Gastrocnemius medialis (tissue), 4 donors: ENCODE results near the gene RNGTT. TPM values are rescaled to one million over a fixed set of nuclear protein-coding genes. Genes with fewer than 3 reads are reported as not detected.

Experiments used
- ATAC-seq, 2 donors: fragments of 150-250 bp; one replicate each; pipeline ENCODE4 v1.9.1; 2016
- DNase-seq, 2 donors: peaks; one replicate each; pipeline ENCODE4 v3.0.0-alpha.2; 2019
- H3K27ac ChIP-seq, 4 donors: fragments of 200-600 bp; sonication (generic); 1 replicate in 1 of 4; 2 replicates in 3 of 4; pipeline ENCODE4 v1.5.1; 2016 to 2018; ENCODE audit warnings: mild to moderate bottlenecking in 2 of 4, moderate library complexity in 1 of 4
- H3K27me3 ChIP-seq, 3 donors: fragments of 200-600 bp; sonication (generic) in 2 of 3; 1 replicate in 1 of 3; 2 replicates in 2 of 3; pipeline versions ENCODE4 v1.5.1 to v1.6.0; 2016 to 2019; ENCODE audit warnings: mild to moderate bottlenecking in 1 of 3, moderate library complexity in 1 of 3
- H3K36me3 ChIP-seq, 2 donors: fragments of 200-600 bp; sonication (generic) in 1 of 2; one replicate each; pipeline ENCODE4 v1.5.1; 2017 to 2018
- H3K4me1 ChIP-seq, 2 donors: fragments of 200-600 bp; sonication (generic) in 1 of 2; one replicate each; pipeline ENCODE4 v1.5.1; 2016 to 2017; ENCODE audit warnings: mild to moderate bottlenecking in 2 of 2
- H3K4me3 ChIP-seq, 4 donors: fragments of 200-600 bp; sonication (generic) in 3 of 4; 1 replicate in 1 of 4; 2 replicates in 3 of 4; pipeline ENCODE4 v1.5.1; 2016 to 2019; ENCODE audit warnings: mild to moderate bottlenecking in 2 of 4
- H3K9me3 ChIP-seq, 3 donors: fragments of 200-600 bp; sonication (generic) in 2 of 3; 1 replicate in 1 of 3; 2 replicates in 2 of 3; pipeline ENCODE4 v1.5.1; 2016 to 2019
- POLR2A ChIP-seq, 2 donors: fragments of 450-650 bp; IDR thresholded peaks; one replicate each; pipeline ENCODE4 v1.6.1; 2017; ENCODE audit warnings: antibody characterized with exemption in 2 of 2, mild to moderate bottlenecking in 2 of 2, moderate library complexity in 2 of 2
- in situ Hi-C, 4 donors: fragments of 200-750 bp; cut with MboI; loops; one replicate each; pipeline versions ENCODE4 v1.15.0 to v1.8.0; 2017; ENCODE audit warnings: low sequenced_read_pairs in 4 of 4
- intact Hi-C: fragments of 100-400 bp; cut with DNase I; formaldehyde crosslinking; loops from one replicate; pipeline ENCODE4 v1.15.1; 2023; ENCODE audit warnings: low total_unique reads
- total RNA-seq, 4 donors: library from RNA; depleted of rRNA; stranded (reverse); fragments of >200 nt; gene quantifications; one replicate each; pipeline versions ENCODE4 v1.1.0 to v1.2.3, GENCODE V29; 2016
- TF ChIP-seq, protein P1 (sequence below), 5 experiments: fragments of 450-650 bp in 3 of 5; fragments of 200-600 bp in 2 of 5; sonication (generic) in 2 of 5; IDR thresholded peaks in 4 of 5; conservative IDR thresholded peaks in 1 of 5; 1 replicate in 4 of 5; 2 replicates in 1 of 5; pipeline ENCODE4 v1.5.1; 2016 to 2019; ENCODE audit warnings: antibody characterized with exemption in 5 of 5, mild to moderate bottlenecking in 3 of 5, moderate library complexity in 3 of 5

RNGTT gene
- total RNA-seq, 4 donors from 2014 or later: 4.9 to 11.3 (median 8.2) TPM

DNA sequence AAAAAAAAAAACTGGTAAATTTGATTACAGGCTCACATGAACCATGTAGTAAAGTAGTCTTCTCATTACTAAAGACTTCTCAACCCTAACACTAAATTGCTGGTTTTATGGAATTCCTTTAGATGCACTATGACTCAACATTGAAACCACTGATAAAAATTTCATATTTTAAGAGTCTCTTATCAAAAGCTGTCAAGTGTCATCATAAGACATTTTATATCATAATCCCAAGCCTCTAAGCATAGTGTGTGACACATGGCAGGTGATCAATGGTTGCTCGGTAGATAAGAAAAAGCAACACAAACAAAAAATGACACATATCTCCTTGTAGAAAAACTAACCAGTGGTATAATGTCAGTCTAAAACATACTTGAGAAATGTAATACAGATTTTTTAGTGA, 258.4 kb downstream of the RNGTT start:
- H3K27me3 ChIP-seq: no peaks in the 10 kb centered on the region
- H3K27ac ChIP-seq: no peak overlapping the region
- no peaks in the 10 kb centered on the region for H3K4me1 ChIP-seq
- no peak for ATAC-seq
- DNase-seq: no peak
- no peak overlapping the region for H3K4me3 ChIP-seq
- TF ChIP-seq POLR2A (IDR thresholded peaks at IDR 0.05): no peak
- TF ChIP-seq, protein P1, sequence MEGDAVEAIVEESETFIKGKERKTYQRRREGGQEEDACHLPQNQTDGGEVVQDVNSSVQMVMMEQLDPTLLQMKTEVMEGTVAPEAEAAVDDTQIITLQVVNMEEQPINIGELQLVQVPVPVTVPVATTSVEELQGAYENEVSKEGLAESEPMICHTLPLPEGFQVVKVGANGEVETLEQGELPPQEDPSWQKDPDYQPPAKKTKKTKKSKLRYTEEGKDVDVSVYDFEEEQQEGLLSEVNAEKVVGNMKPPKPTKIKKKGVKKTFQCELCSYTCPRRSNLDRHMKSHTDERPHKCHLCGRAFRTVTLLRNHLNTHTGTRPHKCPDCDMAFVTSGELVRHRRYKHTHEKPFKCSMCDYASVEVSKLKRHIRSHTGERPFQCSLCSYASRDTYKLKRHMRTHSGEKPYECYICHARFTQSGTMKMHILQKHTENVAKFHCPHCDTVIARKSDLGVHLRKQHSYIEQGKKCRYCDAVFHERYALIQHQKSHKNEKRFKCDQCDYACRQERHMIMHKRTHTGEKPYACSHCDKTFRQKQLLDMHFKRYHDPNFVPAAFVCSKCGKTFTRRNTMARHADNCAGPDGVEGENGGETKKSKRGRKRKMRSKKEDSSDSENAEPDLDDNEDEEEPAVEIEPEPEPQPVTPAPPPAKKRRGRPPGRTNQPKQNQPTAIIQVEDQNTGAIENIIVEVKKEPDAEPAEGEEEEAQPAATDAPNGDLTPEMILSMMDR (IDR thresholded peaks at IDR 0.05 in 4 of 5, conservative IDR thresholded peaks at IDR 0.05 in 1 of 5): no peak
- H3K9me3 ChIP-seq: no peaks in the 10 kb centered on the region
- intact Hi-C loops (no loop called here), in situ Hi-C loops (no loop called here)
- no peaks in the 10 kb centered on the region for H3K36me3 ChIP-seq

DNA sequence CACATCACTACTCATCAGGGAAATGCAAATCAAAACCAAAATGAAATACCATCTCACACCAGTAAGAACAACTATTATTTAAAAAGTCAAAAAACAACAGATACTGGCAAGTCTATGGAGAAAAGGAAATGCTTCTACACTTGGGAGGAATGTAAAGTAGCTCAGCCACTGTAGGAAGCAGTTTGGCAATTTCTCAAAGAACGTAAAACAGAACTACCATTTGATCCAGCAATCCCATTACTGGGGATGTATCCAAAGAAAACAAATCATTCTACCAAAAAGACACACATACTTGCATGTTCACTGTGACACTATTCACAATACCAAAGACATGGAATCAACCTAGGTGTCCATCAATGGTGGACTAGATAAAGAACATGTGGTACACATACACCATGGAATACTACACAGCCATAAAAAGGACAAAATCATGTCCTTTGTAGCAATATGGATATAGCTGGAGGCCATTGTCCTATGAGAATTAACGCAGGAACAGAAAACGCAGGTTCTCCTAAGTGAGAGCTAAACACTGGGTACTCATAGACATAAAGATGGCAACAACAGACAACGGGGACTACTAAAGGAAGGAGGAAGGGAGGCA, 260.4 kb downstream of the RNGTT start:
- Histone ChIP-seq H3K27me3 (no peaks in the 10 kb centered on the region), H3K4me1 (no peaks in the 10 kb centered on the region), H3K9me3 (no peaks in the 10 kb centered on the region), H3K27ac (no peak overlapping the region), H3K36me3 (no peaks in the 10 kb centered on the region), H3K4me3 (no peak overlapping the region)
- in situ Hi-C loops: no loop called here
- DNase-seq (no peak), ATAC-seq (no peak)
- TF ChIP-seq, protein P1 (IDR thresholded peaks at IDR 0.05 in 4 of 5, conservative IDR thresholded peaks at IDR 0.05 in 1 of 5): no peak
- no peak for TF ChIP-seq POLR2A (IDR thresholded peaks at IDR 0.05)
- intact Hi-C loops: no loop called here

DNA sequence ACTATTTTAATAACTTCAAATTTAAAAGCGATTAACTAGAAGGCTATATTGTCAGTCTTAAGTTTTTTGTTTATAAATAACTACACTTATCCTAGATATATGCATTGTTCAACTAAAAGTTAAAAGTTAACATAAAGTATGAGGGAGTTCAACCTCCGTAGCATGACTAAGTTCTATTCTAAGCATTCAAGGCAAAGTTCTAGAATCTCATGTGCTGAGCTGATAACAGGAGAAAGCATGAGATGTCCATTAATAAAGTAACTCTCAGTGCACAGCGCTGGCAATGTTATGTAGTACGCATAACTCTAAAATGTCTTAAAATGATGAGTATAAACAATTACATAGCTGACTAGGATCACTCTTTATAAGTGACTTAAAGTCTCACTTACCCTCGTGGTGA, 264.8 kb downstream of the RNGTT start:
- in situ Hi-C loops: no loop called here

GRCh38 chr6:88695937-88696336, 267.5 kb downstream of the RNGTT start:
- Histone ChIP-seq H3K4me3 (no peak overlapping the region), H3K9me3 (no peaks in the 10 kb centered on the region), H3K4me1 (no peaks in the 10 kb centered on the region), H3K27me3 (no peaks in the 10 kb centered on the region), H3K36me3 (no peaks in the 10 kb centered on the region), H3K27ac (no peak overlapping the region)
- intact Hi-C loops: no loop called here
- no peak for DNase-seq
- no peak for ATAC-seq
- in situ Hi-C loops: no loop called here
- TF ChIP-seq, protein P1 (IDR thresholded peaks at IDR 0.05 in 4 of 5, conservative IDR thresholded peaks at IDR 0.05 in 1 of 5): no peak
- TF ChIP-seq POLR2A (IDR thresholded peaks at IDR 0.05): no peak

More for the DNA sequence above, 264.8 kb downstream of the RNGTT start:
- no peak for ATAC-seq
- no peak for DNase-seq
- Histone ChIP-seq H3K9me3 (no peaks in the 10 kb centered on the region), H3K36me3 (no peaks in the 10 kb centered on the region), H3K4me3 (no peak overlapping the region), H3K27ac (no peak overlapping the region), H3K4me1 (no peaks in the 10 kb centered on the region), H3K27me3 (no peaks in the 10 kb centered on the region)
- intact Hi-C loops: no loop called here
- TF ChIP-seq, protein P1 (IDR thresholded peaks at IDR 0.05 in 4 of 5, conservative IDR thresholded peaks at IDR 0.05 in 1 of 5): no peak
- TF ChIP-seq POLR2A (IDR thresholded peaks at IDR 0.05): no peak

DNA sequence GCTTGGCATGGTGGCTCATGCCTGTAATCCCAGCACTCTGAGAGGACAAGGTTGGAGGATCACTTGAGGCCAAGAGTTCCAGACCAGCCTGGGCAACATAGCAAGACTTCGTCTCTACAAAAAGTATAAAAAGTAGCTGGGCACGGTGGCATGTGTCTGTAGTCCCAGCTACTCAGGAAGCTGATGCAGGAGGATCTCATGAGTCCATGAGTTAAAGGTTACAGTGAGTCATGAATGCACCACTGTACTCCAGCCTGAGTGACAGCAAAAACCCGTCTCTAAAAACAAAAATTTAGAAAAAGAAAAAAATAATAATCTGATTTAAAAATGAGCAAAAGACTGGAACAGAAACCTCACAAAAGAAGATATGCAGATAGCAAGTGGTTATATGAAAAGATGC, 279.7 kb downstream of the RNGTT start:
- Histone ChIP-seq H3K4me3 (no peak overlapping the region), H3K4me1 (no peaks in the 10 kb centered on the region), H3K27me3 (no peaks in the 10 kb centered on the region), H3K27ac (no peak overlapping the region), H3K36me3 (no peaks in the 10 kb centered on the region), H3K9me3 (no peaks in the 10 kb centered on the region)
- DNase-seq: no peak
- TF ChIP-seq POLR2A (IDR thresholded peaks at IDR 0.05): no peak
- TF ChIP-seq, protein P1 (IDR thresholded peaks at IDR 0.05 in 4 of 5, conservative IDR thresholded peaks at IDR 0.05 in 1 of 5): no peak
- intact Hi-C loops (no loop called here), in situ Hi-C loops (no loop called here)
- ATAC-seq: no peak
